Choroid plexus epithelial cell (primary cell): Measurements from ENCODE around the gene KCNH2.
A peak's percentile ranks its signal among the peaks of the same experiment; 100 is the strongest.

Experiments used
- DNase-seq: peaks from one replicate; pipeline ENCODE4 v3.0.0-alpha.2; 2010; ENCODE audit warnings: low read depth
- H3K4me3 ChIP-seq: 2 replicates; pipeline ENCODE4 v1.5.1; 2011; ENCODE audit warnings: low read depth, mild to moderate bottlenecking, control low read depth, low read length, moderate library complexity
- TF ChIP-seq, protein P1 (sequence below): conservative IDR thresholded peaks from 2 replicates; pipeline ENCODE4 v1.5.1; 2011; ENCODE audit warnings: low read depth, mild to moderate bottlenecking, control low read depth, inconsistent platforms, low read length, moderate library complexity

The KCNH2 gene

DNA sequence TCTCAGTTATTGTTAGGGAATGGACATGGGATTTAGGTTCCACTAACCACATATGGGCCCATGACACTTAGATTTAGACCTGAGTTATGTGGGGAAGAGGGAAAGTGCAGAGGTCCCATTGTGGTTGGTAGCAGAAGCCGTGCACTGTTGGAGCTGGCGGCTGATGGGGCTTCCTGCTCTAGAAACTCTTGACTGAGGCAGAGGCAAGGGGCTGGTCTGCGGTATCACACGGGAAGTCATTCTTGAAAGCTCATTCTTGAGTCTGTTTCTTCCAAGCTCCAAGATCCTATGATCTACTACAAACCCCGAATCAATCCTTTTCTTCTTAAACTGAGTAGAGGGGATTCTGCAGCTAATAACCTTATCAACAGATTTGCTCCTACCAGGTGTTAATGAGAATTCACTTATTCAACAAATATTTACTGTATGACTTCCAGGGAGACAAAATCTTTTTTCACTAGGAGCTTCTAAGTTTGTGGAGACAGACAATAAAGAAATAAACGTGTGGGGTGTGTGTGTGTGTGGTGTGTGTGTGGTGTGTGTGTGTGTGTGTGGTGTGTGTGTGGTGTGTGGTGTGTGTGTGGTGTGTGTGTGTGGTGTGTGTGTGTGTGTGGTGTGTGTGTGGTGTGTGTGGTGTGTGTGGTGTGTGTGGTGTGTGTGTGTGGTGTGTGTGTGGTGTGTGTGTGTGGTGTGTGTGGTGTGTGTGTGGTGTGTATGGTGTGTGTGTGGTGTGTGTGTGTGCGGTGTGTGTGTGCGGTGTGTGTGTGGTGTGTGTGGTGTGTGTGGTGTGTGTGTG lies 68.7 kb downstream of the KCNH2 start:
- no peak for DNase-seq
- TF ChIP-seq, protein P1, sequence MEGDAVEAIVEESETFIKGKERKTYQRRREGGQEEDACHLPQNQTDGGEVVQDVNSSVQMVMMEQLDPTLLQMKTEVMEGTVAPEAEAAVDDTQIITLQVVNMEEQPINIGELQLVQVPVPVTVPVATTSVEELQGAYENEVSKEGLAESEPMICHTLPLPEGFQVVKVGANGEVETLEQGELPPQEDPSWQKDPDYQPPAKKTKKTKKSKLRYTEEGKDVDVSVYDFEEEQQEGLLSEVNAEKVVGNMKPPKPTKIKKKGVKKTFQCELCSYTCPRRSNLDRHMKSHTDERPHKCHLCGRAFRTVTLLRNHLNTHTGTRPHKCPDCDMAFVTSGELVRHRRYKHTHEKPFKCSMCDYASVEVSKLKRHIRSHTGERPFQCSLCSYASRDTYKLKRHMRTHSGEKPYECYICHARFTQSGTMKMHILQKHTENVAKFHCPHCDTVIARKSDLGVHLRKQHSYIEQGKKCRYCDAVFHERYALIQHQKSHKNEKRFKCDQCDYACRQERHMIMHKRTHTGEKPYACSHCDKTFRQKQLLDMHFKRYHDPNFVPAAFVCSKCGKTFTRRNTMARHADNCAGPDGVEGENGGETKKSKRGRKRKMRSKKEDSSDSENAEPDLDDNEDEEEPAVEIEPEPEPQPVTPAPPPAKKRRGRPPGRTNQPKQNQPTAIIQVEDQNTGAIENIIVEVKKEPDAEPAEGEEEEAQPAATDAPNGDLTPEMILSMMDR = no peak

DNA sequence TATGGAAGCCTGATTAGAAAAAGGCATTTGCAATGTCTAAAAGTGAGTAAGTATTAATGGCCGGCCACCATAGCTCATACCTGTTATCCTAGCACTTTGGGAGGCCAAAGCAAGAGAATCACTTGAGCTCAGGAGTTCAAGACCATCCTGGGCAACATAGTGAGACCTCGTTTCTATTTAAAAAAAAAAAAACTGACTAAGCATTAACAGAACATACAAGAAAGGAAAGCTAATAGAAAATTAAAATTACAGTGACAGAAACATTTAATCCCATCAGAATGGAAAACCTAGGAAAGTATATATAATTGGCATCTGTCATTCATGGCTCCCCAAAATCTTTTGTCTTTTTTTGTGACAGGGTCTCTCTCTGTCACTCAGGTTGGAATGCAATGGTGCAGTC lies 69.9 kb downstream of the KCNH2 start:
- TF ChIP-seq, protein P1 = no peak
- no peak for DNase-seq
- no peak overlapping the region for H3K4me3 ChIP-seq

More for the DNA sequence above, 68.7 kb downstream of the KCNH2 start:
- no peak overlapping the region for H3K4me3 ChIP-seq

DNA sequence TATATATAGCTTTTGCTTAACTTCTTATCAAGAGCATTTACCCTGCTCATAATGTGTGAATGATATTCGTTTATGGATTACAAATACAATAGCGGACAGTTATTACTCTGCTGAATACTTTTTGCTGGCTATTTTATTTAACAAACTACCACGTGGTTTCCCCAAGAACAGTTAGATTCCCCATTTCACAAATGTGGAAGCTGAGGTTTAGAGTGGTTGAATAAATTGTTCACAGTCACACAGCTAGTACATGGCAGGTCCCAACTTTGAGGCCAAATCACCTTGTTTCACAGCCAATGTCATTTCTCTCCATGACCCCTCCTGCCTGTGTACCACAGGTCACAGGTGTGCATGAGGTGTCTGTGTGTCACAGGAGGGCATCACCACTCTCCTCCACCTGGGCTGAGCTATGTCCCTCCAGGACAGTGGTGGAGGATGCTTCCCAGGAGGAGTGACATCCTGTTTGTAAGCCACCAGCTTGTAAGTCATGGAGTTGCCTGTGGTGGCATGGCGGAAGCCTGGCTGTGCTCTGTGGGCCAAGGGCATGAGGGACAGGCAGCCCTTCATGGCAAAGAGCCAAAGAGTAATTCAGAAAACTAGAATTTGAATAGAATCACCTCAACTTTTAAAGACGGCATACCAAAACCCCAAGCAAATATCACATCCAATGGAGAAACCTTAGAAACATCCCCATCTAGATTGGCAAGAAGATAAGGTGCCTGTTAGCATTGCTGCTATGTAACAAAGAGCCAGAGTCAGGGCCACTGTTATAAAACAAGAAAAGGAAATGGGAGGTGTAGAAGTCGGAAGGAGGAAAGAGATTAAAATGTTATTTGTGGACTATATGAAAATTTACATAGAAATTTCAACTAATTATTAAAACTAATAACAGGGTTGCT lies 73.9 kb downstream of the KCNH2 start:
- H3K4me3 ChIP-seq = no peak overlapping the region
- TF ChIP-seq, protein P1 = no peak
- no peak for DNase-seq

DNA sequence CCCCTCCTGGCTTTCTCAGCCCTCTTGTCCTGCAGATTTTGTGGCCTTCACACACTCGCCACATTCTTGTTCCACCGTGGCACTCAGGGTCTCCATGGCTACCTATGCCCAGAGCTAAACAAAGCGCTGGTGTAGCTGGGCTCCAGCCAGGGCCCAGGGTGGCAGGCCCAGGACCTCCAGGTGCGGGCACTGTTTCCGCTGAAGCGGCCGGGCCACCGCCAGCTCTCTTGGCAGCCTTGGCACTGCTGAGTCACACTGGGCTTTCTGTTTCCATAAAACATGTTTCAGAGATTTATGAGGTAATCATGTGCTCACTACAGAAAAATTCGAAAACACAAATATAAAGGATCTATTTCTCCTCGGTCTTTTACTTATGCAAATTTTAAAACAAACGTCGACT lies 74.5 kb downstream of the KCNH2 start:
- peak; percentile 3 for DNase-seq
- no peak overlapping the region for H3K4me3 ChIP-seq
- TF ChIP-seq, protein P1 = no peak

DNA sequence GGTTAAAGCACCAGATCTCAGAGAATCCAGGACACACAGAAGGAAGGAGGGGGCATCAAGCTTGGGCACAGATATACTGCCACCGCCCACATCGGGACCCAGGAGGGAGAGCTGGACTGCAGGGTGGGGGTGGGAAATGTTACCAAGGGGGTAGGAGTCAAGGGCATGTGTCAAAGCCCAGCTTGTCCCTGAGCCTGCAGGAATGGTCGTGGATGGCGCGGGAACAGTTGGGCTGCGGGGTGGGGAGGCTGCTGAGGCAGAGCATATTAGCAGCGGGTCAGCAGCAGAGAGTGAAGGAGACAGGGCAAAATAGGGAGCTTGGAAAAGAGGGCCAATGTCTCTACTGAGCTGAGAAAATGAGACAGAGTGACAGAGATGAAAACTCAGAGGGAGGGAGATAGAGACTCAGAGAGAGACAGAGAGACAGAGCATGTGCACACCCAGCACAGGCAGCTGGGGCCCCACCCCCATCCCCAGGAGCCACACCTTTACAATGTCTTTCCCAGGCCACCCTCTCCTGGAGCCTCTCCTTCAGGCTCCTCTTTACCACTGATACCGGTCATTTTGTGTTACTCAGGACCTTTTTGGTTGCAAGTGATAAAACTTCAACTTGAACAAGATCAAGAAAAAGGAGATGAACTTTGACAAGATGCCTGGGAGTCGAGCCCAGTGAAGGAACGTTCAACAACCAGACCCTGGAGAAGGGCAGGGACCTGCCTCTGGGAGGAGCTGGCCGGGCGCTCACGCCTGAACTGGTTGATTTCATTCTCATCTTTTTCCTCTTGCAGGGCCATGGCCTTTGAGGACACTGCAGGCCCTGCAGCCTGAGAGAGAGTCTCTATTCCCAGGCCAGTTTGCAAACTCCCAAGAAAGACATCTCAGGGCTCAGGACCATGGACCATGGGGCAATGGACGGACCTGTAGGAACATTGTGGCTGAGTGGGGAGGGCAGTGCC lies 75.8 kb downstream of the KCNH2 start:
- TF ChIP-seq, protein P1 = no peak
- no peak for DNase-seq
- no peak overlapping the region for H3K4me3 ChIP-seq
